ENCODE measurements around the gene CREB3L4. TPM values are rescaled to one million over a fixed set of nuclear protein-coding genes. Genes with fewer than 3 reads are reported as not detected.

CREB3L4 gene
- total and polyA plus RNA-seq, 2 of the 4 experiments (the other 2 are of a cell fraction): 6.5 to 9.8 TPM

- no peak overlapping the region for H3K18ac ChIP-seq (ENCODE audit: low read depth, low read length)
- H2AK9ac ChIP-seq (replicated peaks; ENCODE audit: low read depth, low read length, poor library complexity): no peak overlapping the region
- dilution Hi-C loops (cut with HindIII; ENCODE audit: low sequenced_read_pairs, unreplicated experiment) (no loop called here), in situ Hi-C loops (cut with MboI; ENCODE audit: low sequenced_read_pairs) (no loop called here), intact Hi-C loops (cut with micrococcal nuclease) (no loop called here)
- H3K4ac ChIP-seq (ENCODE audit: low read depth, low read length): no peak overlapping the region; the same call in 1 of the 2 replicates
- no TSS peak for BruUV-seq (replicated peaks)
- H2BK5ac ChIP-seq (ENCODE audit: low read depth, low read length, poor library complexity, severe bottlenecking): no peak overlapping the region
- no peak overlapping the region for H4K5ac ChIP-seq (ENCODE audit: low read depth, low read length)
- H3K4me3 ChIP-seq (ENCODE audit: insufficient read depth, low read depth, low read length): no peak overlapping the region
- no peak overlapping the region for H2AFZ ChIP-seq (replicated peaks; ENCODE audit: low read length, poor library complexity)
- no peak overlapping the region for H4K91ac ChIP-seq (ENCODE audit: insufficient read depth, low read depth, low read length)
- no peak overlapping the region for H4K8ac ChIP-seq (ENCODE audit: low read depth in 2 of 2, low read length in 2 of 2)
- no peak overlapping the region for H2BK20ac ChIP-seq (ENCODE audit: low read depth, low read length)
- H4K20me1 ChIP-seq (ENCODE audit: insufficient read depth, low read length): 0 out of 2 replicates have a peak, but pooled peaks cover under 1% of the 10 kb centered on the region
- no peak overlapping the region for H3K4me2 ChIP-seq (ENCODE audit: low read depth, low read length)
- H3K9me3 ChIP-seq (ENCODE audit: control insufficient read depth, insufficient read depth, low read length): no peaks in the 10 kb centered on the region
- H3K36me3 ChIP-seq (ENCODE audit: control insufficient read depth, insufficient read depth, low read length): peaks cover 2% of the 10 kb centered on the region; the same call in 1 of the 2 replicates
- ChIA-PET CTCF (no interaction called here), POLR2A (ENCODE audit: unreplicated experiment) (interaction anchor here (1.3 kb wide), 1 partner anchor 10 kb away, joined by 4 read pairs; no protein-coding TSS in a partner anchor)
- H3K9me1 ChIP-seq (ENCODE audit: insufficient read depth, low read length): peaks cover 5% of the 10 kb centered on the region
- H2BK15ac ChIP-seq (ENCODE audit: low read depth, low read length): no peak overlapping the region
- no peaks in the 10 kb centered on the region for H3K27me3 ChIP-seq (ENCODE audit: control insufficient read depth, insufficient read depth, low read length)
- no peak overlapping the region for H3K27ac ChIP-seq (ENCODE audit: insufficient read depth, low read length)
- H3K23ac ChIP-seq (ENCODE audit: low read depth, low read length): no peak overlapping the region
- no peak overlapping the region for H2BK120ac ChIP-seq (ENCODE audit: low read depth, low read length)
- no CpG with 5 or more reads among the region's 4 CpGs for WGBS, 2 experiments (ENCODE audit: extremely low coverage in 2 of 2, insufficient read length in 1 of 2)
- H3K14ac ChIP-seq (replicated peaks; ENCODE audit: low read depth, low read length): no peak overlapping the region
- H3K9ac ChIP-seq (ENCODE audit: low read depth, low read length): no peak overlapping the region
- H3K4me1 ChIP-seq (ENCODE audit: control insufficient read depth, insufficient read depth, low read length): peaks cover 4% of the 10 kb centered on the region
- ATAC-seq (ENCODE audit: low read depth): no peak
- 0 out of 4 replicates have a peak, but pooled peaks cover 0 to 4% of the 10 kb centered on the region in 2 experiments for H3K79me1 ChIP-seq (ENCODE audit: low read depth in 1 of 2, low read length in 2 of 2)
- no peak overlapping the region for H3K56ac ChIP-seq (ENCODE audit: extremely low read depth, insufficient read depth, low read length)
- no peak for DNase-seq
- no peak overlapping the region for H2AK5ac ChIP-seq (ENCODE audit: low read depth, low read length)
- TF ChIP-seq CTCF (conservative IDR thresholded peaks at IDR 0.05; ENCODE audit: low read depth, low read length) (no peak), RCOR1 (IDR thresholded peaks at IDR 0.05; ENCODE audit: insufficient replicate concordance, low read length) (no peak), MXI1 (IDR thresholded peaks at IDR 0.05; ENCODE audit: borderline replicate concordance, low read depth, low read length) (no peak), RFX5 (IDR thresholded peaks at IDR 0.05; ENCODE audit: low read depth, low read length) (no peak), BHLHE40 (IDR thresholded peaks at IDR 0.05; ENCODE audit: low read depth, low read length) (no peak), NFE2L2 (IDR thresholded peaks at IDR 0.05; ENCODE audit: low read depth, low read length) (no peak), MAZ (IDR thresholded peaks at IDR 0.05; ENCODE audit: borderline replicate concordance, low read depth, low read length) (no peak), CHD1 (IDR thresholded peaks at IDR 0.05; ENCODE audit: low read depth, low read length) (no peak), MAFK (IDR thresholded peaks at IDR 0.05; ENCODE audit: low read depth, low read length) (no peak), CEBPB (IDR thresholded peaks at IDR 0.05; ENCODE audit: low read depth, low read length) (no peak), ELK1 (IDR thresholded peaks at IDR 0.05; ENCODE audit: borderline replicate concordance, low read depth, low read length) (no peak), POLR2A (IDR thresholded peaks at IDR 0.05; ENCODE audit: low read depth, low read length) (no peak), SMC3 (IDR thresholded peaks at IDR 0.05; ENCODE audit: low read depth, low read length) (no peak), RAD21 (IDR thresholded peaks at IDR 0.05; ENCODE audit: low read length) (no peak), FOS (IDR thresholded peaks at IDR 0.05; ENCODE audit: low read depth, low read length) (no peak)
- TF ChIP-seq, protein P1, sequence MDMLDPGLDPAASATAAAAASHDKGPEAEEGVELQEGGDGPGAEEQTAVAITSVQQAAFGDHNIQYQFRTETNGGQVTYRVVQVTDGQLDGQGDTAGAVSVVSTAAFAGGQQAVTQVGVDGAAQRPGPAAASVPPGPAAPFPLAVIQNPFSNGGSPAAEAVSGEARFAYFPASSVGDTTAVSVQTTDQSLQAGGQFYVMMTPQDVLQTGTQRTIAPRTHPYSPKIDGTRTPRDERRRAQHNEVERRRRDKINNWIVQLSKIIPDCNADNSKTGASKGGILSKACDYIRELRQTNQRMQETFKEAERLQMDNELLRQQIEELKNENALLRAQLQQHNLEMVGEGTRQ (IDR thresholded peaks at IDR 0.05; ENCODE audit: low read depth, low read length): no peak
These were observed 32.7 kb downstream of the CREB3L4 start for GRCh38 chr1:154000420-154000819.
